CD14-positive monocyte (primary cell): ENCODE measurements around the gene CUBN. TPM values are rescaled to one million over a fixed set of nuclear protein-coding genes. Genes with fewer than 3 reads are reported as not detected.

Experiments used
- DNase-seq, 3 donors: peaks; one replicate each; pipeline ENCODE4 v3.0.0-alpha.2; 2011 to 2022
- H2AFZ ChIP-seq: 2 replicates; pipeline ENCODE4 v1.6.0; 2012; ENCODE audit warnings: mild to moderate bottlenecking, low read depth, low read length, inconsistent platforms; ENCODE audit not compliant: insufficient read depth, poor library complexity, severe bottlenecking
- H3K27ac ChIP-seq, 2 donors: 1 replicate in 1 of 2; 2 replicates in 1 of 2; pipeline ENCODE4 v1.5.1; 2012 to 2013; ENCODE audit warnings: low read length in 2 of 2, control low read depth in 1 of 2, inconsistent platforms in 1 of 2, low read depth in 1 of 2, mild to moderate bottlenecking in 1 of 2
- H3K27me3 ChIP-seq, 2 donors: one replicate each; pipeline versions ENCODE4 v1.6.0 to v1.6.1; 2011 to 2013; ENCODE audit warnings: low read length in 2 of 2; ENCODE audit not compliant: control insufficient read depth in 2 of 2, insufficient read depth in 2 of 2
- H3K36me3 ChIP-seq, 2 donors: replicated peaks in 1 of 2; 1 replicate in 1 of 2; 2 replicates in 1 of 2; pipeline versions ENCODE4 v1.5.1 to v1.6.1; 2012 to 2013; ENCODE audit warnings: low read length in 2 of 2, control low read depth in 1 of 2, inconsistent platforms in 1 of 2, mild to moderate bottlenecking in 1 of 2; ENCODE audit not compliant: insufficient read depth in 2 of 2, control insufficient read depth in 1 of 2
- H3K4me1 ChIP-seq, 2 donors: 1 replicate in 1 of 2; 2 replicates in 1 of 2; pipeline versions ENCODE4 v1.5.1 to v1.6.1; 2012 to 2013; ENCODE audit warnings: low read length in 2 of 2, control low read depth in 1 of 2, inconsistent platforms in 1 of 2, mild to moderate bottlenecking in 1 of 2, moderate library complexity in 1 of 2; ENCODE audit not compliant: insufficient read depth in 2 of 2, control insufficient read depth in 1 of 2
- H3K4me2 ChIP-seq: replicated peaks from 2 replicates; pipeline ENCODE3; 2012; ENCODE audit warnings: low read length, moderate library complexity, mild to moderate bottlenecking; ENCODE audit not compliant: poor library complexity, severe bottlenecking; ENCODE audit errors: extremely low read depth
- H3K4me3 ChIP-seq, 3 experiments: fragments of 200-600 bp in 1 of 3; sonication (generic) in 1 of 3; replicated peaks in 1 of 3; 1 replicate in 2 of 3; 2 replicates in 1 of 3; pipeline ENCODE4 v1.5.1; 2011 to 2013; ENCODE audit warnings: low read length in 3 of 3, mild to moderate bottlenecking in 3 of 3, control low read depth in 2 of 3, low read depth in 2 of 3, inconsistent platforms in 1 of 3, moderate library complexity in 1 of 3
- H3K79me2 ChIP-seq: 2 replicates; pipeline ENCODE4 v1.6.0; 2012; ENCODE audit warnings: mild to moderate bottlenecking, control low read depth, inconsistent platforms, low read length, moderate library complexity; ENCODE audit not compliant: insufficient read depth
- H3K9ac ChIP-seq: 2 replicates; pipeline ENCODE4 v1.6.0; 2017; ENCODE audit warnings: low read length, mild to moderate bottlenecking; ENCODE audit not compliant: insufficient read depth, poor library complexity, severe bottlenecking
- H3K9me3 ChIP-seq, 2 donors: replicated peaks in 1 of 2; 1 replicate in 1 of 2; 2 replicates in 1 of 2; pipeline versions ENCODE4 v1.5.1 to v1.6.1; 2012 to 2013; ENCODE audit warnings: low read length in 2 of 2, control low read depth in 1 of 2; ENCODE audit not compliant: control insufficient read depth in 1 of 2, insufficient read depth in 1 of 2
- H4K20me1 ChIP-seq: 2 replicates; pipeline ENCODE4 v1.6.0; 2012; ENCODE audit warnings: mild to moderate bottlenecking, low read length, control low read depth, moderate library complexity; ENCODE audit not compliant: insufficient read depth
- H3K27ac Mint-ChIP-seq, 7 donors: one replicate each; pipeline ENCODE4 v1.8.0; 2020; ENCODE audit warnings: mild to moderate bottlenecking in 7 of 7, mixed read lengths in 7 of 7, moderate library complexity in 6 of 7, inconsistent platforms in 2 of 7
- H3K27me3 Mint-ChIP-seq, 3 donors: one replicate each; pipeline ENCODE4 v1.8.0; 2021 to 2022; ENCODE audit warnings: low read depth in 3 of 3, mild to moderate bottlenecking in 3 of 3, mixed read lengths in 3 of 3, moderate library complexity in 3 of 3, inconsistent platforms in 1 of 3
- H3K36me3 Mint-ChIP-seq, 2 donors: one replicate each; pipeline ENCODE4 v1.8.0; 2020; ENCODE audit warnings: mixed read lengths in 2 of 2, inconsistent platforms in 1 of 2, mild to moderate bottlenecking in 1 of 2
- H3K4me1 Mint-ChIP-seq: one replicate; pipeline ENCODE4 v1.8.0; 2020; ENCODE audit warnings: mild to moderate bottlenecking, mixed read lengths
- H3K4me3 Mint-ChIP-seq, 2 donors: one replicate each; pipeline ENCODE4 v1.8.0; 2020; ENCODE audit warnings: mild to moderate bottlenecking in 2 of 2, mixed read lengths in 2 of 2, moderate library complexity in 1 of 2
- H3K9me3 Mint-ChIP-seq, 7 donors: one replicate each; pipeline ENCODE4 v1.8.0; 2020 to 2022; ENCODE audit warnings: mixed read lengths in 7 of 7, mild to moderate bottlenecking in 6 of 7, moderate library complexity in 6 of 7, inconsistent platforms in 2 of 7
- CTCF ChIP-seq: fragments of 200-600 bp; IDR thresholded peaks from one replicate; pipeline ENCODE4 v1.8.0; 2022; ENCODE audit warnings: antibody characterized with exemption, mild to moderate bottlenecking
- WGBS: methylation state at CpG from one replicate; pipeline ENCODE4 v1.1.5; 2013; ENCODE audit warnings: missing lambda C conversion rate; ENCODE audit not compliant: insufficient coverage; 5-methylcytosine and 5-hydroxymethylcytosine counted together
- intact Hi-C, 2 donors: fragments of 100-400 bp; cut with micrococcal nuclease; formaldehyde crosslinking; loops; one replicate each; pipeline versions ENCODE4 v1.15.0 to v1.15.1; 2023
- polyA plus RNA-seq, 3 donors: library from polyadenylated mRNA; depleted of rRNA in 1 of 3; unstranded in 2 of 3; stranded (reverse) in 1 of 3; fragments of 300-500 nt in 2 of 3; fragments of >200 nt in 1 of 3; fragmentation: Illumina TruSeq in 2 of 3; gene quantifications; 1 replicate in 2 of 3; 2 replicates in 1 of 3; pipeline ENCODE4 v1.2.3, GENCODE V29; 2012 to 2021

Gene CUBN
- polyA plus RNA-seq, 3 donors: 0.95 TPM; not detected in 2

- Histone ChIP-seq H2AFZ (no peak overlapping the region), H3K9me3 (no peaks in the 10 kb centered on the region), H3K79me2 (no peaks in the 10 kb centered on the region), H3K4me2 (no peak overlapping the region), H3K36me3 (no peaks in the 10 kb centered on the region), H3K27ac (no peak overlapping the region), H3K27me3 (no peaks in the 10 kb centered on the region), H3K9ac (no peak overlapping the region), H4K20me1 (no peaks in the 10 kb centered on the region), H3K4me1 (no peaks in the 10 kb centered on the region), H3K4me3 (no peak overlapping the region)
- H3K36me3 Mint-ChIP-seq: peaks cover 3 to 14% of the 10 kb centered on the region in 2 donors
- no CpG with 5 or more reads among the region's 3 CpGs for WGBS
- TF ChIP-seq CTCF: no peak
- H3K4me3 Mint-ChIP-seq: no peak overlapping the region
- peaks cover 0 to 2% (median 0%) of the 10 kb centered on the region in 3 donors for H3K27me3 Mint-ChIP-seq
- H3K9me3 Mint-ChIP-seq: no peaks in the 10 kb centered on the region
- DNase-seq: no peak
- H3K4me1 Mint-ChIP-seq: peaks cover 3% of the 10 kb centered on the region
- intact Hi-C loops: no loop called here
- no peak overlapping the region for H3K27ac Mint-ChIP-seq
Measured at GRCh38 chr10:17146892-17147291, 17.3 kb upstream of the CUBN start.

- Mint-ChIP-seq H3K4me3 (no peak overlapping the region), H3K27me3 (peaks cover 0 to 2% (median 0%) of the 10 kb centered on the region in 3 donors), H3K9me3 (peaks cover 0 to 7% (median 3%) of the 10 kb centered on the region in 7 donors), H3K4me1 (peaks cover 3% of the 10 kb centered on the region), H3K36me3 (peaks cover 3 to 7% of the 10 kb centered on the region in 2 donors), H3K27ac (no peak overlapping the region)
- no peak overlapping the region for H2AFZ ChIP-seq
- no peak overlapping the region for H3K4me3 ChIP-seq
- H3K4me2 ChIP-seq: no peak overlapping the region
- no peaks in the 10 kb centered on the region for H3K27me3 ChIP-seq
- H3K27ac ChIP-seq: no peak overlapping the region
- peaks cover 0 to 4% of the 10 kb centered on the region in 2 donors for H3K9me3 ChIP-seq
- no peaks in the 10 kb centered on the region for H4K20me1 ChIP-seq
- H3K79me2 ChIP-seq: no peaks in the 10 kb centered on the region
- H3K9ac ChIP-seq: no peak overlapping the region
- no peak for DNase-seq
- no peak for TF ChIP-seq CTCF
- H3K4me1 ChIP-seq: no peaks in the 10 kb centered on the region
- intact Hi-C loops: no loop called here
- H3K36me3 ChIP-seq: no peaks in the 10 kb centered on the region
- WGBS: no CpG with 5 or more reads among the region's 1 CpG
Measured at GRCh38 chr10:17145239-17145638, 15.6 kb upstream of the CUBN start.
